H1 (cell line): ENCODE data around the gene CD247.

Source experiments
- BRCA1 ChIP-seq: IDR thresholded peaks from 2 replicates; pipeline ENCODE4 v1.6.1; 2012; ENCODE audit warnings: low read depth, low read length, improper control_type of control experiment
- CHD1 ChIP-seq: IDR thresholded peaks from 2 replicates; pipeline ENCODE4 v1.6.1; 2012; ENCODE audit warnings: low read depth, low read length, improper control_type of control experiment
- CTCF ChIP-seq, 3 experiments: IDR thresholded peaks; 1 replicate in 2 of 3; 2 replicates in 1 of 3; pipeline versions ENCODE4 v1.5.1 to v1.6.1; 2011; ENCODE audit warnings: low read length in 3 of 3, mild to moderate bottlenecking in 3 of 3, inconsistent platforms in 2 of 3, low read depth in 1 of 3, moderate library complexity in 1 of 3; ENCODE audit not compliant: insufficient read depth in 1 of 3; ENCODE audit errors: control extremely low read depth in 1 of 3
- JUND ChIP-seq: IDR thresholded peaks from 2 replicates; pipeline ENCODE4 v1.6.1; 2011; ENCODE audit warnings: mild to moderate bottlenecking, improper control_type of control experiment, low read length
- MAX ChIP-seq: IDR thresholded peaks from 2 replicates; pipeline ENCODE4 v1.6.1; 2012; ENCODE audit warnings: inconsistent platforms
- POLR2A ChIP-seq, 2 experiments: IDR thresholded peaks; 1 replicate in 1 of 2; 2 replicates in 1 of 2; pipeline ENCODE4 v1.6.1; 2011; ENCODE audit warnings: low read depth in 2 of 2, low read length in 2 of 2, mild to moderate bottlenecking in 2 of 2; ENCODE audit errors: control extremely low read depth in 1 of 2
- POLR2AphosphoS5 ChIP-seq: IDR thresholded peaks from 2 replicates; pipeline ENCODE4 v1.6.1; 2011; ENCODE audit warnings: low read depth, low read length
- RAD21 ChIP-seq, 2 experiments: IDR thresholded peaks in 1 of 2; conservative IDR thresholded peaks in 1 of 2; 2 replicates each; pipeline ENCODE4 v1.6.1; 2011; ENCODE audit warnings: low read depth in 2 of 2, low read length in 2 of 2, improper control_type of control experiment in 1 of 2, inconsistent platforms in 1 of 2, mild to moderate bottlenecking in 1 of 2, moderate library complexity in 1 of 2
- RFX5 ChIP-seq: IDR thresholded peaks from 2 replicates; pipeline ENCODE4 v1.6.1; 2011; ENCODE audit warnings: low read depth, low read length, improper control_type of control experiment, borderline replicate concordance
- TAF1 ChIP-seq: IDR thresholded peaks from 2 replicates; pipeline ENCODE4 v1.6.1; 2011; ENCODE audit warnings: mild to moderate bottlenecking, low read depth, low read length
- USF2 ChIP-seq: IDR thresholded peaks from 2 replicates; pipeline ENCODE4 v1.6.1; 2011; ENCODE audit warnings: low read length, improper control_type of control experiment

GRCh38 chr1:167388976-167389375, 129.4 kb downstream of the CD247 start:
- TF ChIP-seq CTCF (IDR thresholded peaks at IDR 0.05; ENCODE audit: control extremely low read depth in 1 of 3, insufficient read depth in 1 of 3, low read depth in 1 of 3, low read length in 3 of 3) (no peak), BRCA1 (no peak), RFX5 (no peak), MAX (no peak), POLR2AphosphoS5 (no peak), CHD1 (no peak), POLR2A (IDR thresholded peaks at IDR 0.05; ENCODE audit: control extremely low read depth in 1 of 2, low read depth in 2 of 2, low read length in 2 of 2) (no peak), RAD21 (IDR thresholded peaks at IDR 0.05 in 1 of 2, conservative IDR thresholded peaks at IDR 0.05 in 1 of 2; ENCODE audit: low read depth in 2 of 2, low read length in 2 of 2) (no peak), USF2 (no peak), JUND (no peak), TAF1 (no peak)
